ENCODE results near the gene OR51F1.

- TF ChIP-seq BHLHE40 (IDR thresholded peaks at IDR 0.05; ENCODE audit: low read depth, low read length): no peak
- no peak for TF ChIP-seq RAD21 (IDR thresholded peaks at IDR 0.05; ENCODE audit: low read length)
- TF ChIP-seq CTCF (conservative IDR thresholded peaks at IDR 0.05; ENCODE audit: low read depth, low read length): no peak
- TF ChIP-seq RCOR1 (IDR thresholded peaks at IDR 0.05; ENCODE audit: insufficient replicate concordance, low read length): no peak
- no peak for TF ChIP-seq CEBPB (IDR thresholded peaks at IDR 0.05; ENCODE audit: low read depth, low read length)
- no peak for TF ChIP-seq RFX5 (IDR thresholded peaks at IDR 0.05; ENCODE audit: low read depth, low read length)
- no peak for TF ChIP-seq SMC3 (IDR thresholded peaks at IDR 0.05; ENCODE audit: low read depth, low read length)
- TF ChIP-seq POLR2A (IDR thresholded peaks at IDR 0.05; ENCODE audit: low read depth, low read length): no peak
- TF ChIP-seq MAFK (IDR thresholded peaks at IDR 0.05; ENCODE audit: low read depth, low read length): no peak
- no peak for TF ChIP-seq ELK1 (IDR thresholded peaks at IDR 0.05; ENCODE audit: borderline replicate concordance, low read depth, low read length)
- no peak for TF ChIP-seq USF2 (IDR thresholded peaks at IDR 0.05; ENCODE audit: low read depth, low read length)
These were observed 12.7 kb upstream of the OR51F1 start for GRCh38 chr11:4782454-4782853.
